Measurements from ENCODE around the gene COL5A1.

Gene COL5A1

GRCh38 chr9:134795446-134795845 lies 153.8 kb downstream of the COL5A1 start:
- DNase-seq (ENCODE audit: low read depth): no peak
- no peak for TF ChIP-seq CTCF (IDR thresholded peaks at IDR 0.05; ENCODE audit: insufficient read depth, low read depth, low read length, missing control alignments)
- no peak overlapping the region for H3K4me3 ChIP-seq (ENCODE audit: low read depth, low read length)

- H3K4me3 ChIP-seq (ENCODE audit: low read depth, low read length): no peak overlapping the region
- no peak for DNase-seq (ENCODE audit: low read depth)
- no peak for TF ChIP-seq CTCF (IDR thresholded peaks at IDR 0.05; ENCODE audit: insufficient read depth, low read depth, low read length, missing control alignments)
These were observed 155.3 kb downstream of the COL5A1 start for GRCh38 chr9:134796882-134797281.

- H3K4me3 ChIP-seq (ENCODE audit: low read depth, low read length): no peak overlapping the region
- DNase-seq (ENCODE audit: low read depth): no peak
- TF ChIP-seq CTCF (IDR thresholded peaks at IDR 0.05; ENCODE audit: insufficient read depth, low read depth, low read length, missing control alignments): no peak
These were observed 159.3 kb downstream of the COL5A1 start for GRCh38 chr9:134800791-134801339.

GRCh38 chr9:134802216-134802795 lies 160.7 kb downstream of the COL5A1 start:
- no peak overlapping the region for H3K4me3 ChIP-seq (ENCODE audit: low read depth, low read length)
- no peak for TF ChIP-seq CTCF (IDR thresholded peaks at IDR 0.05; ENCODE audit: insufficient read depth, low read depth, low read length, missing control alignments)
- no peak for DNase-seq (ENCODE audit: low read depth)

GRCh38 chr9:134804871-134805270 lies 163.3 kb downstream of the COL5A1 start:
- no peak for DNase-seq (ENCODE audit: low read depth)
- TF ChIP-seq CTCF (IDR thresholded peaks at IDR 0.05; ENCODE audit: insufficient read depth, low read depth, low read length, missing control alignments): no peak
- H3K4me3 ChIP-seq (ENCODE audit: low read depth, low read length): no peak overlapping the region

- DNase-seq (ENCODE audit: low read depth): no peak
- TF ChIP-seq CTCF (IDR thresholded peaks at IDR 0.05; ENCODE audit: insufficient read depth, low read depth, low read length, missing control alignments): no peak
- no peak overlapping the region for H3K4me3 ChIP-seq (ENCODE audit: low read depth, low read length)
These were observed 166.3 kb downstream of the COL5A1 start for GRCh38 chr9:134807716-134808446.

Measured in GM12865 (cell line).